Measurements from ENCODE around the gene DPM3.
"Not testable (repeated sequence)": the region's sequence is repeated elsewhere in the genome, so short reads cannot be mapped to it uniquely, and the experiment has no call there.

Gene DPM3, protein sequence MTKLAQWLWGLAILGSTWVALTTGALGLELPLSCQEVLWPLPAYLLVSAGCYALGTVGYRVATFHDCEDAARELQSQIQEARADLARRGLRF

DNA sequence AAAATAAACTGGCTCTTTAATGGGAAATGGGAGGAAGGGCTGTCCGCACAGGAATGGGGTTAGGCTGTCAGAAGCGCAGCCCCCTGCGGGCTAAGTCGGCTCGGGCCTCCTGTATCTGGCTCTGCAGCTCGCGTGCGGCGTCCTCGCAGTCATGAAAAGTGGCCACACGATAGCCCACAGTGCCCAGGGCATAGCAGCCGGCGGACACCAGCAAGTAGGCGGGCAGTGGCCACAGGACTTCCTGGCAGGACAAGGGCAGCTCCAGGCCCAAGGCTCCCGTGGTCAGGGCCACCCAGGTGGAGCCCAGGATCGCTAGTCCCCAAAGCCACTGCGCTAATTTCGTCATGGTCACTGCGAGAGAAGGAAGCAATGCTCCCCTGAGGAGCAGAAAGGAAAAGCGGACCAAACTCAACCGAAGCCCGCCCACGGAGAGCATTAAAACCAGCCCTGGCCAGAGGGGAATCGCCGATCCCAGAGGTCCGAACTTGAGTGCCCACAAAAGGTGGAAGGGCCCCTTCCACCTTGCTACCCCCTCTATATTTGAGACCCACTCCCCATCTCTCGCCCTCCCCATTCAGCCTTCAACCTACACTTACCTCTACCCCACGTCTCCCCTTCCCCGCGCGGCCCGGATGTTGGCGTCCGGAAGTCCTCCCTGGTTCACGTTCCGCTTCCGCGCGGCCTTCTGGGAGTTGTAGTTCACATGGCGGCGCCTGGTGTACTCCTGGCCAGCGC lies at the start of gene DPM3:
Gene DPM3, minus strand, starts transcription at position 637 of the 735 bp plus-strand sequence. Its CDS starts 291 bp downstream, at position 346.
- peak; percentile 86 to 91 for DNase-seq

DNA sequence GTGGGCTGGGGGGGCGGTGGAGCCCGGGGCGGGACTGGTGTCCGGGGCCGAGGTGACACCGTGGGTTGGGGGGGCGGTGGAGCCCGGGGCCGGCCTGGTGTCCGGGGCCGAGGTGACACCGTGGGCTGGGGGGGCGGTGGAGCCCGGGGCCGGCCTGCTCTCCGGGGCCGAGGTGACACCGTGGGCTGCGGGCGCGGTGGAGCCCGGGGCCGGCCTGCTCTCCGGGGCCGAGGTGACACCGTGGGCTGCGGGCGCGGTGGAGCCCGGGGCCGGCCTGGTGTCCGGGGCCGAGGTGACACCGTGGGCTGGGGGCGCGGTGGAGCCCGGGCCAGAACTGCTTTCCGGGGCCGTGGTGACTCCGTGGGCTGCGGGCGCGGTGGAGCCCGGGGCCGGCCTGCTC lies 49.6 kb upstream of the DPM3 start:
- DNase-seq, result not testable (repeated sequence)

DNA sequence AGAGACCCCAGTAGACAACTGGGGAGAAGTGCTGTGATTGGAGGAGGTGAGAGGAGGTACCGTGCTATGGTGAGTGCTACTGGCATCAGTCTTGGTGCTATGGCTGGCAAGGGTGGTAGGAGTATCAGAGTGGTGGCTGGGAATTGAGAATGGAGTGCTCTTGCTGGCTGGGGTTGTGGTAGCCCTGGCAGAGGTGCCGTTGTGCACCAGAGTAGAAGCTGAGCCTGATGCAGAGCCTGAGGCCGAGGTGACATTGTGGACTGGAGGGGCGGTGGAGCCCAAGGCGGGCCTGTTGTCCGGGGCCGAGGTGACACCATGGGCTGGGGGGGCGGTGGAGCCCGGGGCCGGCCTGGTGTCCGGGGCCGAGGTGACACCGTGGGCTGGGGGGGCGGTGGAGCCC lies 47.9 kb upstream of the DPM3 start:
- DNase-seq, result no peak

DNA sequence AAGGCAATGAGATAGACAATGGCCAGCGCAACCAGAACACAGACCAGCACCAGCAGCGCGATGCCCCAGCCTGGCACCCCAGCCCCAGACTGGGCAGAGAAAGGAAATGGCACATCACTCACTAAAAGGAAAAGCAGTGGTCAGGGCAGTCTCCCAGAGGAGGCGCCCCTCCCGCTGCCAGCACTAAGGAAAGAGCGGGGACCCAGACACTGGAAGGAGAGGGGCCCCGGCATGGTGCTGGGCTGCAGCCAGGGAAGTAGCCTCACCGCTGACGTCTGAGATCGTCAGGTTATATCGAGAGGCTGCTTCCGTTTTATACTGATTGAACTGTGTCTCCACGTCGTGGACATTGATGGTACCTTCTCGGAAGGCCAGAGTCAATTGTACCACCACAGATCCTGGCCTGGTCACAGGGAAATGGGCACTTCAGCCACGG lies 47.1 kb upstream of the DPM3 start:
- no peak for DNase-seq

DNA sequence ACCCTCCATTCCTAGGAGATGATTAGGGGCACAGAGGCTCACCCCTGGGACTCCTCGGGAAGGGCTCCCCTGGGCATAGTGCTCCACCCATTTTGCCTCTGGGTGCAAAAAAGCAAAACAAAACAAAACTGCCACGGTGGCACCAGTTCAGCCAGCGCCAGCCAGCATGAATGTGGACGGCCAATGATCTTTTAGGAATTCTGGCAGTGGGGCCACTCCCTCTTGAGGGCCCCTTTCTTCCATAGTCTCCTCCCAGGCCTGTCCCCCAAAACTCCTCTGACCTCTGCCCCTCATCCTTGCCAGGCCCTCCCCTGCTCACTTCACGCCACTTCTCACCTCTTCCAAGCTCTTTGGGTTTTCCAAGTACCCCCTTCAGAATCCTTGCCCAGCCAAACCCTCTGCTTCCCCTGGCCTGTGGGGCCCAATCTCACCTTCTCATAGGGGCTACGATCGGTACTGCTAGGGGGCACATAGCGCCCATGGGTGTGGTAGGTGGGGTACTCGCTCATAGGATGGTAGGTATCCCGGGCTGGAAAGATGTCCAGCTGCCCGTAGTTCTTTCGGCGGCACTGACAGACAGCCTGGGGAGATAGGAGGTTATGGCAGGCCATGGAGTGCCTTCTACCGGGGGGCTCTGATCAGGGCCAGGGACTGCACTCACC lies 46.6 kb upstream of the DPM3 start:
- DNase-seq, result no peak

DNA sequence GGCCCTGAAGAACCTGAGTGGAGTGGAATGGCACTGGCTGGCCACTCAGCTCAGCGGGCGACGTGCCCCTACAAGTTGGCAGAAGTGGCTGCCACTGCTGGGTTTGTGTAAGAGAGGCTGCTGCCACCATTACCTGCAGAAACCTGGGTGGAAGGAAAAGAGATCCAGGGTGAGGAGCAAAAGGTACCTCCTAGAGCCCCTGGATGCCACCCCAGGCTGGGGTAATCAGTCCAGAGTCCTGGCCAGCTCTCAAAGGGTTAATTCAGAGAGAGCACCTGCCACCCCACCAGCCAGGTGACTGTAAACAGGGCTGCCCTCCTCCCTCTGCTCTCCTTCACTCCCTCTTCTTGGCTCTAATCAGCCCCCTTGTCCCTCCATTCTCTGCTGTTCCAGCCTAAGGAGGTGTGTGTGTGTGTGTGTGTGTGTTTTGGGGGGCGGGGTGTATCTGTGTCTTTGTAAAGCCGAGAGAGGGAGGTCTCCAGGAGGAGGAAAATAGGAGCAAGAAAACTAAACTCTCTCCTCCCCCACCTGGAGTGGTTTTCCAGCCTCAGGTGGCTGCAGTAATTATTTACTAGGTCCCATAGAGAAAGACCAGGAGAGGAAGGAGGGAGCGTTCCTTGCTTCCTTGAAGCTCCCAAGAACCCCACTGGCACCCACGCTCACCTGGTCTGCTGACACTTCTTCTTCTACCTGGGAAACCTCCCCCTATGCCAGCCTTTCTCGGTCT lies 45.9 kb upstream of the DPM3 start:
- no peak for DNase-seq

DNA sequence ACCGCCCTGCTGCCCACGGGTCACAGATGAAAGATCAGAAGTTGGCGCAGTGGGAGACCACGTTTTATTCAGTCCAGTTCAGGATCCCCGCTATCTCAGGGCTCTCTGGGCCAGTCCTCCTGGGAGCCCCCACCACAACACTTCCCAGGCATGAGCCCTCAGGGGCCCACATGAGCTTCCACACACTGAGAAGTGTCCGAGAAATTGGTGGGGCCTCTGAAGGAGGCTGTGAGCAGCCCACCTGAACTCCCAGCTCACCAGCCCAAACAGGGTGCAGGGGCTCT lies 45.4 kb upstream of the DPM3 start:
- DNase-seq, result no peak

DNA sequence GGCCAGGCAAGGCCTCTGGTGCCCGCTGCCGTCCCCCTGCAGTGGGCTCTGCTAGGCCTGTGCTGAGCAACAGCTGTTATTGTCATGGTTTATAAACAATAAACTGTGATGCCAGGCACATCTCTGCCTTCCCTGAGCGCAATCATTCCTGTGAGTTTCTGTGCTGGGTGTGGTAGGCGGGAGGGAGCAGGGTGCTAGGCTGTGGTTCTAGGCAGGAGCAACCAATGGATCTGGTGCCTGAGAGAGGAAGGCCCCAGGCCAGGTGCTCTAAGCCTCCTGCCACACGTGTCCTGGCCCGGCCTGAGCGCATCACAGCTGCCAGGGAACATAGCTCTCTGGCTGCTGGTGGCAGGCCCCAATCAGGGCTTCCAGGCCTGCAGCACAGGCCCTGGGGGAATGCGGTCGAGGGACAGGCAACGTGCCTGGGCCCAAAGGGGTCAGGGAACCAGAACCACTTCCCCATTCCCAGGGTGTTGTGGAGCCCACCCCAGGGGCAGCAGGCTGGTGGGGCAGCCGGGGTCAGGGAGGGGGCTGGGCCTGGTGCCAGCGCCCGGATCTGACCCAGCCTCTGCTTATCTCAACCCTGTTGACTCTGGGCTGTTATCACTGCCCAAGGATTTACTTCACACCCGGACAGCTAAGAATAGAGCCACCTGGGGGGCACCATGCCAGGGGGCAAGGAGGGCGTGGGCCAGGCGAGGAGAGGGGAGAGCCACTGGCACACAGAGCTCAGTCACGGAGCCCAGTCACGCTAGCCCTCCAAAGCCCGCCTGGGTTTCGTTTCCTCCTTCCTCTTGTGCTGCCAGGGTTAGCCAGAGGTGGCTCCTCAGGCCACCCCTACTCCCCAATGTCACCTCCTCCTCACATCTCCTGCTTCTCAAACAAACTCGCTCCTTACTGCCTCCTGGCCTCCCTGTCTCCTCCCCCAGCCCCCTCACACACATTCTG lies 44.8 kb upstream of the DPM3 start:
- no peak for DNase-seq

DNA sequence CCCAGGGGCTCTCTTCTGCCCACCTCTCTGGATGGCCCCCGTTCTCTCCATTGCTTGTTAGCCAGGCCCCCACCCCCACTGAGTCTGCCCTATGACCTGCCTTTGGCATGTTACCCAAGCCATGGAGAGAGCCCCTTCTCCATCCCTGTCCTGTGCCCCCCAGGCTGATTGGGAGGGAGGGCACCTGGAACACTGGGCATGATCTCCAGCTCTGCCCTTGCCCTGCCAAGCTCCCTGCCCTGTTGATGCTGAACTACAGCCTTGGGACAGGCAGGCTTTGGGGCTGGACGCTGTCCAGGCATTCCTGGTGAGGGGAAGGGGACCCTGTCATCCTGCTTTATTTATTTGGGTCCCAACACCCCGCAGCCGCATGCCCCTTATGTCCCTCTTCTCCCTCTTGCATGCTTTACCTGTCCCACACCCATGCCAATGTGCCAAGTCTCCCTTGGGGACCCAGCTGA lies 44.0 kb upstream of the DPM3 start:
- no peak for DNase-seq

DNA sequence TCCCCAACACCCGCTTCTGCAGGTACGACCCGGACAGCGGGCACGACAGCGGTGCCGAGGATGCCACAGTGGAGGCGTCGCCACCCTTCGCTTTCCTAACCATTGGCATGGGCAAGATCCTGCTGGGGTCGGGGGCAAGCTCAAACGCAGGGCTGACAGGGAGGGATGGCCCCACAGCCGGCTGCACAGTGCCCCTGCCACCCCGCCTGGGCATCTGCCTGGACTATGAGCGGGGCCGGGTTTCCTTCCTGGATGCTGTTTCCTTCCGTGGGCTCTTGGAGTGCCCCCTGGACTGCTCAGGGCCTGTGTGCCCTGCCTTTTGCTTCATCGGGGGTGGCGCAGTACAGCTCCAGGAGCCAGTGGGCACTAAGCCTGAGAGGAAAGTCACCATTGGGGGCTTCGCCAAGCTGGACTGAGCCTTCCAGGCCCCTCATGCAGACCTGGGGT lies 43.5 kb upstream of the DPM3 start:
- no peak for DNase-seq

DNA sequence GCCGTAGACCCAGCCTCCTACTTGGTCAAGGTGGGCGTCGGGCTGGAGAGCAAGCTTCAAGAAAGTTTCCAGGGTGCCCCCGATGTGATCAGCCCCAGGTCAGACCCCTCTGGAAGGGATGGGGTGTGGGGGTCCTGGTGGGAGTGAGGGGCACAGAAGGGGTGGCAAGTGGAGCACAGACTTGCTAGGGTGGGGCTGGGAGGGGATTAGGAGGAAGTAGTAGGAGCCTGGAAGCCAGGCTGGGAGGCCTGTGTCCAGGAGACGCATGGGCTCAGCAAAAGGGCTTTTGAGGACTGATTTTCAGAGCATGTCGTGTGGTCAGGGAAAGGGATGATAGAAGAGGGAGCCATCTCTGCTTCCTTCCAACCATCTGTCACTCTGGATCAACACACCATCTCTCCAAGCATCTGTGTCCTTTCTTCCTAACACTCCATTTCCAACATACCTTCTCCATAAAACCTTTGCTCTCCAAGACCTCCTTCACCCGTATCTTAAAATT lies 41.8 kb upstream of the DPM3 start:
- no peak for DNase-seq

DNA sequence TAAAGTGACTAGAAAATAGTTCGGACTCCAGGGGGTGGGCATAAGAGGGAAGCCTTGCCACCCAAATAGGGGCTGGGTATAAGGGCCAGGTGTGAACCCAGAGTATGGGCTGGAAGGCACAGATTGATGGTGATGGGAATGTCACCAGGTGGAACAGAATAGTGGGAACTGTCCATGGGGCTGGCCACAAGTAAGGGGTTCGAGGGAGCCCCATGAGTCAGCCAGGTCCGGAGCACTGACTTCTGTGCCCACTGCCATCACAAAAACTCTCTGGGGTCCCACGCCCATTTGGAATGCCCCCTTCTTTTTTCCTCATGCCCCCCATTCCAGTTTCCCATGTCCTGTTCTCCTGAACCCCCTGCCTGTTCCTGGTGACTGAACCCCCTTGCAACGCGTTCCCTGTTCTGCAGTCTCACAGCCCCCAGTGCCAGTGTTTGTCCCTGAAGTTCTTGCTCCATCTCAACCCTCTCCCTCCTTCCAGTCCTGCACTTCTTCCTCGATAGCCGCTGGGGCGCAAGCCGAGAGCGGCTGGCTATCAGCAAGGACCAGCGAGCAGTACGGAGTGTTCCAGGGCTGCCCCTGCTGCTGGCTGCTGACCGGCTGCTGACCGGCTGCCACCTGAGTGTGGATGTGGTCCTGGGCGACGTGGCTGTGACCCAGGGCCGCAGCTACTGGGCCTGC lies 41.2 kb upstream of the DPM3 start:
- no peak for DNase-seq

DNA sequence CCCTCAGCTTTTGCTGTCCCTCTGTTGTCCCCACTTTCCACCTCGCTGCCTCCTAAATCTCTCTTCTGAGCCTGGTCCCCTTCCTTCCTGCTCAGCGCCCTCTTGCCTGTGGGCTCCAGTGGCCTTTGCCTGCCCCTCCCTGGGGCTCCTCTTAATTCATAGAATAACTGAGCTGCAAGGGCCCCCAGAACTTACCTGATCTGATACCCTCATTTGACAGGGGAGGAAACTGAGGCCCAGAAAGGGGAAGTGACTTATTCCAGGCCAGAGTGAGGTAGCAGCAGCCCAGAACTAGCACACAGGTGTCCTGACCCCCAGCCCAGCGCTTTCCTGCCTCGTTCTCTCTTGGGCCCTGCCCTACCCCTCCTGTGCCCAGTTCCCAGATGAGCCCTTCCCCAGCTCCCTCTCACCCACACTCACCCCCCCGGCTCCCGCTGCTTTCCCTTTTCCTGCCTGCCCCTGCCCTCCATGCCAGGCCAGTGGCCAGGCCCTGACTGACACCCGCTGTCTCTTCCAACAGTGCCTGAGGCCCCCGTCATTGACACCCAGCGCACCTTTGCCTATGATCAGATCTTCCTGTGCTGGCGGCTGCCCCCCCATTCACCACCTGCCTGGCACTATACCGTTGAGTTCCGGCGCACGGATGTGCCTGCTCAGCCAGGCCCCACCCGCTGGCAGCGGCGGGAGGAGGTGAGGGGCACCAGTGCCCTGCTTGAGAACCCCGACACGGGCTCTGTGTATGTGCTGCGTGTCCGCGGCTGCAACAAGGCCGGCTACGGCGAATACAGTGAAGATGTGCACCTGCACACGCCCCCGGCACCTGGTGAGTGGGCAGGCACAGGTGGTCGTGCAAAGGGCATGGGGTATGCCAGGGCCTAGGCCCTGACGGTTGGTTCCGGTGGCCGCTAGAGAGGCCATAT lies 39.0 kb upstream of the DPM3 start:
- DNase-seq, result no peak

DNA sequence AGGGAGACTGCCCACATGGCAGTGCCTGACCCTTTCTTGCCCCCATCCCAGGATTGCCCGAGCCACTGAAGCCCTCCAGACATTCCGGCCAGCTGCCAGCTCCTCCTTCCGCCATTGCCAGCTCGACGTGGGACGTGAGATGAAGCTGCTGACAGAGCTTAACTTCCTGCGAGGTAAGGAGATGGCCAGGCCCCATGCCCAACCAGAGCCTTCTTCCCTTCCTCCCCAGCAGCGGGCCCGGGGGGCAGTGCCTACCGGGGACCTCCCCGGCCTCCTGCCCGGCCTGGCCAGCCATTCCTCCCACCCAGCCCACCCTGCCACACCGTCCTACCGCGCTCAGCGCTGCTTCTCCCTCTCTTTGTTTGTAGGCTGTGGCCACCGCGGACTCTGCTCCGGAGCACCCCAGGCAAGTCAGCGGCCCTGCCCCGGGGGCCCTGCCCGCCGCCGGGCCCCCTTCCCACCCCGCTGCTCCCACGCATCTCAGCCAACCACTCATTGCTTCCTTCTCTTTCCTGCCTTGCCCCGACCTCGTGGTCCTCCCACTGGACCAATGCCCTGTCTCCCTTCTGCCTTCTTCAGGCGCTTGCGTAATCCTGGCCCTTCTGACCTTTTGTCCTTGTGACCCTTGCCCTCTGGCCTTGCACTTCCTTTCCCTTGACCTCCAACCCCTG lies 38.2 kb upstream of the DPM3 start:
- no peak for DNase-seq

DNA sequence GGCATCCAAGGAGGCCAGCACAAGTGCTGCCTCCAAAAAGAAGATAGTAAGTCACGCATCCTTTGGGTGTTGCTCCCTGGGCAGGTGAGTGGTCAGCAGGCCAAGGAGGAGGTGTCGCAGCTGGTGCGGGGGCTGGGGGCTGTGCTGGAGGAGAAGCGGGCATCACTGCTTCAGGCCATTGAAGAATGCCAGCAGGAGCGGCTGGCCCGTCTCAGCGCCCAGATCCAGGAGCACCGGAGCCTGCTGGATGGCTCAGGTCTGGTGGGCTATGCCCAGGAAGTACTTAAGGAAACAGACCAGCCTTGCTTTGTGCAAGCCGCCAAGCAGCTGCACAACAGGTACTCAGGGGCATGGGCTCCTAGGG lies 37.6 kb upstream of the DPM3 start:
- no peak for DNase-seq

DNA sequence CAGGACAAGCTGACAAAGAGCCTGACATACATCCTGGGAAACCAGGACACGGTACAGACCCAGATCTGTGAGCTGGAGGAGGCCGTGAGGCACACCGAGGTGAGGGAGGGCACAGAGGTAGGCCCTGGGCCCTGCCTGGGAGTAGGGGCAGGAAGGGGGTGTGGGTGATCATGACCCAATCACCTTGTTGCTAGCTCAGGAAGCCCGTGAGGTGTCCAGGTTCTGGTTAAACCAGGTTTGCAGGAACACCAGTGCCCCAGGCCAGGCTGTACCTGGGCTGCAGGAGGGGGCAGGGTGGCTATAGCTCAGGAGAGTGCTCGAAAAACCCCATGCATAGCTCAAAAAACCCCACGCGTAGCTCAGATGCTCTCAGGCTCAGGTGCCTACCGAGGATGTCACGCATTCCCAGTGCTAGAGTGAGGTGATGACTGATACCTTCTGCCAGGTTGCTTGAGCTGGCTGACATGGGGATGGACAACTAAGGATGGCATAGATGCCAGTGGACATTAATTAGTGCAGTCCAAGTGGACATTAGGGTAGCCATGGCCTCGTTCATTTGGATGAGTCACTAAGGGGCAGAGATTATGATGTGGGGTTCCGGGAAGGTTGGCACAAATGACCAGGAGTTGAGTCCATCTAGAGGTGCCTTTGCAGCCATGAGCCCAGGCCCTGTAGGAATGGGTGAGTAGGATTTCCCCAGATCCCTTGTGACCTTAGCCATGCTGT lies 37.0 kb upstream of the DPM3 start:
- DNase-seq, result no peak

DNA sequence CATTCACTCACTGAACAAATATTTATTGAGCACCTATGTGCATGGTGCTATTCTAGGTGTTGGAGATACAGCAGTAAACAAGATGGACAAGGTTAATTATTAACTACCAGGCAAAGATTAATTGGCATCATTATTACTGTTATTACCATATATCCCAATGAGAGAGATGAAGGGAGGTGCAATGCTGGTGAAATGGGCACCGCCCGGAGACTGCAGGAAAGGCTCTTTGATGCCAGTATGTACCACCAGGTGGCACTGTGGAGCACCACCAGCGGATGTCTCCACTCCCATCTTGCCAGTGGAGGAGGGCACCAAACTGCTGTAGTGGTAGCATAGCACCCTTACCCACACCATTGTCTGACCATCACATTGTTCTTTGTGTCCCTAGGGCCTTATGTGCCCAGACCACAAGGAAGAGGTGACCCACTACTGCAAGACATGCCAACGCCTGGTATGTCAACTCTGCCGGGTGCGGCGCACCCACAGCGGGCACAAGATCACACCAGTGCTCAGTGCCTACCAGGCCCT lies 36.3 kb upstream of the DPM3 start:
- peak; percentile 77 to 88 for DNase-seq

DNA sequence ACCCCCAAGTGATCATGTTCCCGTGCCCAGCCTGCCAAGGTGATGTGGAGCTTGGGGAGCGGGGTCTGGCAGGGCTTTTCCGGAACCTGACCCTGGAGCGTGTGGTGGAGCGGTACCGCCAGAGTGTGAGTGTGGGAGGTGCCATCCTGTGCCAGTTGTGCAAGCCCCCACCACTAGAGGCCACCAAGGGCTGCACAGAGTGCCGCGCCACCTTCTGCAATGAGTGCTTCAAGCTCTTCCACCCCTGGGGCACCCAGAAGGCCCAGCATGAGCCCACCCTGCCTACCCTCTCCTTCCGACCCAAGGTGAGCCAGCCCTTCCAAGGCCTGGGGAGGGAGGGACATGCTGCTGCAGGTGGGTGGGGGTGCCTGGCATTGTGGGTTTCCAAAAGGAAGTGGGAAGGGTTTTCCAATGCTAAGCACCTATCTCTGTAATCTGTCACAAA lies 35.6 kb upstream of the DPM3 start:
- DNase-seq, result no peak

DNA sequence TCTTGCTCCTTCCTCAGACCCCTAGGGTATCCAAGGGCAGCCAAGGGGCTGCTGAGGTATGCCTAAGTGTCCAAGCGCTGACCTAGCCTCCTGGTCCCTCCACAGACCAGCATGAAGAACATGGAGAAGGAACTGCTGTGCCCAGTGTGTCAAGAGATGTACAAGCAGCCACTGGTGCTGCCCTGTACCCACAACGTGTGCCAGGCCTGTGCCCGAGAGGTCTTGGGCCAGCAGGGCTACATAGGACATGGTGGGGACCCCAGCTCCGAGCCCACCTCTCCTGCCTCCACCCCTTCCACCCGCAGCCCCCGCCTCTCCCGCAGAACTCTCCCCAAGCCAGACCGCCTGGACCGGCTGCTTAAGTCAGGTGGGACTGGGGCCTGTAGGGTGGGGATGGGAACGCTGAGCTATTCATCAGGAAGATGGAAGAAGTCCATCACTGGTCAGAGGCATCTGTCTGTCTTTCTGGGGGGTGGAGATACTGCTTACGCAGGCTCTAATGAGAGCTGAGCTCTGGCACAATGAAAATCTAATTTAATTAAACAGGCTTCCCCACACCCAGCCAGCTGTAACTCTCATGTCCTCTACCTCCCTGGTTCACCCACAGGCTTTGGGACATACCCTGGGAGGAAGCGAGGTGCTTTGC lies 35.1 kb upstream of the DPM3 start:
- DNase-seq, result no peak
